Peyer's patch (tissue), 4 donors: ENCODE results near the gene MACROD2.

ENCODE experiments used
- CTCF ChIP-seq, 6 experiments: fragments of 450-650 bp in 4 of 6; fragments of 200-600 bp in 2 of 6; sonication (generic) in 1 of 6; IDR thresholded peaks; one replicate each; pipeline ENCODE4 v1.5.1; 2017 to 2019; ENCODE audit warnings: antibody characterized with exemption in 6 of 6, mild to moderate bottlenecking in 3 of 6, moderate library complexity in 1 of 6
- POLR2A ChIP-seq, 2 donors: fragments of 450-650 bp; IDR thresholded peaks; one replicate each; pipeline ENCODE4 v1.5.1; 2017; ENCODE audit warnings: antibody characterized with exemption in 2 of 2, mild to moderate bottlenecking in 2 of 2, moderate library complexity in 2 of 2

DNA sequence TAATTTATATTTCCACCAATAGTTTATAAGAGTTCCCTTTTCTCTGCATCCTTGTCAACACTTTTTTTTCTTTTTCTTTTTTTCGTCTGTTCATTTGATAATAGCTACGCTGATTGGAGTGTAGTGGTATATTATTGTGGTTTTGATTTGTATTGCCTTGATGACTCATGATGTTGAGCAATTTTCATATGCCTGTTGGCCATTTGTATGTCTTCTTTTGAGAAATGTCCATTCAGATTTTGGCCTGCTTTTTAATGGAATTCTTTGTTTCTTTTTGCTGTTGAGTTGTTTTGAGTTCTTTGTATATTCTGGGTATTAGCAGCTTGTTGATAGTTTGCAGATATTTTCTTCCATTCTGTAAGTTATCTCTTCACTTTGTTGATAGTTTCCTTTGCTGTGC is 1804.6 kb downstream of the MACROD2 start:
- TF ChIP-seq POLR2A (IDR thresholded peaks at IDR 0.05) (no peak), CTCF (IDR thresholded peaks at IDR 0.05) (no peak)
